ENCODE results near the gene SYS1.

The SYS1 gene

DNA sequence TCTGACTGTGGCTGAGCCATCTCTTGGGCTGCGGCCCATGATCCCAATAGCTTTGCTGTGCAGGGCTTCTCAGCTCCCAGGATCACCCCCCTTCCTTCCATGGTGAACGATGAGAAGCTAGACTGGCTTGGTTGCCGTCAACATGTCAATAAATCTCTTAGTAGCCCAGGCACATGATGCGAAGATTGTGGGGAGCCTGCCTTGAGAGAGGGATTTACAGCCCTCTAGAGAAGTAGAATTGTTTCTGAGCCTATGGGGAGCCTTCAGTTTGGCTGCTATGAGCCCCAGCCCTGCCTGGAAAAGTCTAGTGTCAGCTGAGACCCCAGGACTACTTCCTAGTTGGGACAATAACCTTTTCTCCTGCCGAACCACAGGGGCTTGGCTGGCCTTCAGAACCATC, 49.7 kb downstream of the SYS1 start:
- no peak for DNase-seq (ENCODE audit: low read depth in 2 of 2, low spot score in 1 of 2)

DNA sequence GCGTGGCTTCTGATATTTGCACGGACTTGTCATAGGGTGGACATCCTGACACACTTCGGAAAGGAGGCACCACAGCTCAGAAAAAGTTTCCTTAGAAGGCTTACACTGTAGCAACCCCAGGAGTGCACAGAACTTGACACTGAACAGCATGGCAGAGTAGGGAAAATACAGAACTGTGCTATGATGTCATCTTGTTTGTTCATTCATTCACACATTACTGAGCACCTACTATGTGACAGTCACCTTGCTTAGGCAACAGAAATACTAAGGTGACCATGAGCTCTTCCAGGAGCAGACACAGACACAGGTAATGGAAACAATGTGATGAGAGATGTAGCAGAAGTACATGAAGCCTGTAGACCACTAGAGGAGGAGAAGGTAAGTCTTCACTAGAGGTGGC, 50.5 kb downstream of the SYS1 start:
- DNase-seq (ENCODE audit: low read depth in 2 of 2, low spot score in 1 of 2) = no peak

DNA sequence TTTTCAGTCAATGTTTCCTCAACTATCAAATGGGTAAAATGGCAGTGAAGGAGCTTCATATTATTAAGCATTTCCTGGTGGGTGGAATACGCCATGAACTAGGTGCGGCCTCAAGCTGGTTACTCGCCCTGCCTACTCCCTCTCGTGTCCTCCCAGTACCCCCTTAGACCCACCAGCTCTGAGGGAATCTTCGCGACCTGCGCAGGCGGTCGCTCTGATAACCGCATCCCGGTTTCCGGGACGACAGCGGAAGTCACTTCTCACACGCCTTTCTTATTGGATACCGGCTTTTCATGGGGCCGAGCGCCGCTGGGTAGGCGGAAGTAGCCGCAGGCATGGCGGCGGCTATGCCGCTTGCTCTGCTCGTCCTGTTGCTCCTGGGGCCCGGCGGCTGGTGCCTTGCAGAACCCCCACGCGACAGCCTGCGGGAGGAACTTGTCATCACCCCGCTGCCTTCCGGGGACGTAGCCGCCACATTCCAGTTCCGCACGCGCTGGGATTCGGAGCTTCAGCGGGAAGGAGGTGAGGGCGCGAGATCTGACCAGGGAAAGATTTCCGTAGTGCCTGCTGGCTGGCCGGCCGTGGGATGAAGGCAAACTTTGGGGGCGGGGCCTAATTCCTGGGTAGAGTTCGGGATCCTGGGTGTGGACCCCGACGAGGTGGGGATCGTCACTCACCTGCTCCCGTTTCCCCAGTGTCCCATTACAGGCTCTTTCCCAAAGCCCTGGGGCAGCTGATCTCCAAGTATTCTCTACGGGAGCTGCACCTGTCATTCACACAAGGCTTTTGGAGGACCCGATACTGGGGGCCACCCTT, 53.1 kb downstream of the SYS1 start, which contains the start of gene PIGT:
Gene PIGT, plus strand, starts transcription at position 320 of the 816 bp plus-strand sequence. Its CDS starts 16 bp downstream, at position 336.
- peak; percentile 69 to 82 for DNase-seq (ENCODE audit: low read depth in 2 of 2, low spot score in 1 of 2)

DNA sequence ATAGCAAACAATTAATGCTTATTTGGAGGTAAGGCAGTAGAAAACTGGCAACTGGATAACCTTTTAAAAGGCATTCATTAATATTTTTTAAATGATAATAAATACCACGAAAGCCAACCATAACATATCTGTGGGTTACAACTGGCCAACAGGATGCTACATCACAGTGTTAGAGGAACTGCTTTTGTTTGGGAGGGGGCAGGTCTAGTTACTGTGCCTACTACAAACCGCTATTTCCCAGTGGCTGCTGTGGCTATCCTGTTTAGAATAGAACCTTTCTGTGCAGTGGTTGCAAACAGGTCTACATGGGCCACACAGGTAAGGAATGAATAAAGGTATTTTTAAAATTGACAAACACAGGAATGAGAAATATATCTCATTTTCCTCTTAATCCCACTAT, 54.0 kb downstream of the SYS1 start:
- no peak for DNase-seq (ENCODE audit: low read depth in 2 of 2, low spot score in 1 of 2)
